AG04450 (cell line): ENCODE data around the gene ACSL5. TPM values are rescaled to one million over a fixed set of nuclear protein-coding genes. Genes with fewer than 3 reads are reported as not detected.

ENCODE experiments used
- CTCF ChIA-PET: fragments of 300-600, 350-600 bp; formaldehyde crosslinking; extraction: SDS; loops from one replicate; lab custom pipeline; 2022; ENCODE audit warnings: antibody characterized with exemption, inconsistent platforms; lab: Charles Lee
- POLR2A ChIA-PET: fragments of 350-600 bp; formaldehyde crosslinking; extraction: SDS; loops from one replicate; lab custom pipeline; 2021; ENCODE audit warnings: antibody characterized with exemption, inconsistent platforms; lab: Yijun Ruan, JAX
- DNase-seq: peaks from one replicate; pipeline ENCODE4 v3.0.0-alpha.2; 2011; ENCODE audit warnings: low read depth, low spot score
- H3K27ac ChIP-seq: one replicate; pipeline ENCODE4 v1.5.1; 2012; ENCODE audit warnings: low read depth, low read length, control low read depth
- H3K27me3 ChIP-seq: one replicate; pipeline ENCODE4 v1.6.0; 2012; ENCODE audit warnings: low read length; ENCODE audit not compliant: control insufficient read depth, insufficient read depth
- H3K4me3 ChIP-seq: 2 replicates; pipeline ENCODE4 v1.5.1; 2011; ENCODE audit warnings: mild to moderate bottlenecking, low read depth, low read length, control low read depth
- H3K9me3 ChIP-seq: 2 replicates; pipeline ENCODE4 v1.5.1; 2012; ENCODE audit warnings: low read length; ENCODE audit not compliant: control insufficient read depth, insufficient read depth
- CTCF ChIP-seq: IDR thresholded peaks from 2 replicates; pipeline ENCODE4 v1.5.1; 2011; ENCODE audit warnings: low read depth, low read length, control low read depth, inconsistent platforms
- polyA plus RNA-seq: library from polyadenylated mRNA; depleted of rRNA; stranded (reverse); fragments of >200 nt; gene quantifications from 2 replicates; pipeline ENCODE4 v1.2.3, GENCODE V29; 2011

ACSL5 gene
- polyA plus RNA-seq, 1 experiment: 2.0 TPM

GRCh38 chr10:112434988-112435619 is 61.2 kb downstream of the ACSL5 start:
- no peaks in the 10 kb centered on the region for H3K27me3 ChIP-seq
- no peak for DNase-seq
- ChIA-PET POLR2A (interaction anchor here (0.9 kb wide), 1 partner anchor 114 kb away, joined by 3 read pairs; no protein-coding TSS in a partner anchor), CTCF (interaction anchor here (0.6 to 3.6 kb wide), 23 partner anchors 9 to 951 kb away, joined by 3 to 33 read pairs (median 5); partner anchors contain the start of genes VTI1A and ZDHHC6)
- no peak overlapping the region for H3K27ac ChIP-seq
- TF ChIP-seq CTCF: peak; percentile 47
- H3K4me3 ChIP-seq: no peak overlapping the region
- no peaks in the 10 kb centered on the region for H3K9me3 ChIP-seq

GRCh38 chr10:112438356-112438755 is 64.4 kb downstream of the ACSL5 start:
- Histone ChIP-seq H3K27ac (no peak overlapping the region), H3K27me3 (no peaks in the 10 kb centered on the region), H3K9me3 (no peaks in the 10 kb centered on the region), H3K4me3 (no peak overlapping the region)
- no peak for TF ChIP-seq CTCF
- ChIA-PET POLR2A (no interaction called here), CTCF (no interaction called here)
- DNase-seq: no peak

GRCh38 chr10:112441520-112441919 is 67.6 kb downstream of the ACSL5 start:
- Histone ChIP-seq H3K4me3 (no peak overlapping the region), H3K27me3 (no peaks in the 10 kb centered on the region), H3K27ac (no peak overlapping the region), H3K9me3 (no peaks in the 10 kb centered on the region)
- DNase-seq: no peak
- TF ChIP-seq CTCF: no peak
- ChIA-PET POLR2A (no interaction called here), CTCF (no interaction called here)

- ChIA-PET CTCF (interaction anchor here (0.6 to 1.2 kb wide), 2 partner anchors 30 to 943 kb away, joined by 3 to 7 read pairs; no protein-coding TSS in a partner anchor), POLR2A (no interaction called here)
- TF ChIP-seq CTCF: no peak
- peaks cover under 1% of the 10 kb centered on the region; the same call in 1 of the 2 replicates for H3K9me3 ChIP-seq
- no peak overlapping the region for H3K27ac ChIP-seq
- no peaks in the 10 kb centered on the region for H3K27me3 ChIP-seq
- H3K4me3 ChIP-seq: no peak overlapping the region
- no peak for DNase-seq
Measured at GRCh38 chr10:112442063-112442462, 68.1 kb downstream of the ACSL5 start.
